DOHH2 (cell line): ENCODE results near the gene MAL.

Source experiments
- H3F3A ChIP-seq: fragments of 200-600 bp; sonication (generic), shearing (Covaris generic); 2 replicates; pipeline ENCODE4 v1.6.0; 2016; ENCODE audit warnings: antibody characterized with exemption, mild to moderate bottlenecking; ENCODE audit not compliant: control insufficient read depth, insufficient read depth
- H3K27ac ChIP-seq: fragments of 200-600 bp; sonication (generic); 2 replicates; pipeline ENCODE4 v1.5.1; 2014; ENCODE audit warnings: low read depth, mild to moderate bottlenecking, low read length, moderate library complexity
- H3K27me3 ChIP-seq: fragments of 200-600 bp; sonication (generic); 2 replicates; pipeline ENCODE4 v1.6.1; 2014; ENCODE audit warnings: mild to moderate bottlenecking, low read length, mixed read lengths; ENCODE audit not compliant: control insufficient read depth
- H3K36me3 ChIP-seq: fragments of 200-600 bp; sonication (generic); 2 replicates; pipeline ENCODE4 v1.6.1; 2014; ENCODE audit warnings: mild to moderate bottlenecking, low read length, moderate library complexity, mixed read lengths; ENCODE audit not compliant: control insufficient read depth
- H3K4me1 ChIP-seq: fragments of 200-600 bp; sonication (generic); 2 replicates; pipeline ENCODE4 v1.6.1; 2014; ENCODE audit warnings: mild to moderate bottlenecking, low read length, mixed read lengths; ENCODE audit not compliant: control insufficient read depth
- H3K4me2 ChIP-seq: fragments of 200-600 bp; sonication (generic); 2 replicates; pipeline ENCODE4 v1.6.0; 2014; ENCODE audit warnings: mild to moderate bottlenecking, low read length, moderate library complexity
- H3K4me3 ChIP-seq: fragments of 200-600 bp; sonication (generic); 2 replicates; pipeline ENCODE4 v1.5.1; 2014; ENCODE audit warnings: mild to moderate bottlenecking, low read length, mixed read lengths
- H3K79me2 ChIP-seq: fragments of 200-600 bp; sonication (generic); 2 replicates; pipeline ENCODE4 v1.6.1; 2014; ENCODE audit warnings: mild to moderate bottlenecking, low read length, mixed read lengths; ENCODE audit not compliant: control insufficient read depth
- H3K9me2 ChIP-seq: fragments of 200-600 bp; sonication (generic); replicated peaks from 2 replicates; pipeline ENCODE4 v1.6.1; 2014; ENCODE audit warnings: mild to moderate bottlenecking, low read length, mixed read lengths; ENCODE audit not compliant: control insufficient read depth
- H3K9me3 ChIP-seq: fragments of 200-600 bp; sonication (generic); 2 replicates; pipeline ENCODE4 v1.6.1; 2014; ENCODE audit warnings: antibody characterized with exemption, low read length, mixed read lengths; ENCODE audit not compliant: control insufficient read depth, insufficient read depth
- H4K20me1 ChIP-seq: fragments of 200-600 bp; sonication (generic); 2 replicates; pipeline ENCODE4 v1.6.0; 2014; ENCODE audit warnings: low read depth, mild to moderate bottlenecking, antibody characterized with exemption, low read length, moderate library complexity; ENCODE audit not compliant: control insufficient read depth, insufficient read depth
- CTCF ChIP-seq: fragments of 200-600 bp; sonication (generic); IDR thresholded peaks from one replicate; pipeline ENCODE4 v1.5.1; 2014; ENCODE audit warnings: antibody characterized with exemption, mild to moderate bottlenecking, low read depth, low read length; ENCODE audit not compliant: poor library complexity, severe bottlenecking
- EZH2phosphoT487 ChIP-seq: fragments of 200-600 bp; sonication (generic); IDR thresholded peaks from 2 replicates; pipeline ENCODE4 v1.6.1; 2017; ENCODE audit warnings: borderline replicate concordance, mild to moderate bottlenecking, antibody characterized with exemption, low read length, moderate library complexity, mixed read lengths

Gene MAL

DNA sequence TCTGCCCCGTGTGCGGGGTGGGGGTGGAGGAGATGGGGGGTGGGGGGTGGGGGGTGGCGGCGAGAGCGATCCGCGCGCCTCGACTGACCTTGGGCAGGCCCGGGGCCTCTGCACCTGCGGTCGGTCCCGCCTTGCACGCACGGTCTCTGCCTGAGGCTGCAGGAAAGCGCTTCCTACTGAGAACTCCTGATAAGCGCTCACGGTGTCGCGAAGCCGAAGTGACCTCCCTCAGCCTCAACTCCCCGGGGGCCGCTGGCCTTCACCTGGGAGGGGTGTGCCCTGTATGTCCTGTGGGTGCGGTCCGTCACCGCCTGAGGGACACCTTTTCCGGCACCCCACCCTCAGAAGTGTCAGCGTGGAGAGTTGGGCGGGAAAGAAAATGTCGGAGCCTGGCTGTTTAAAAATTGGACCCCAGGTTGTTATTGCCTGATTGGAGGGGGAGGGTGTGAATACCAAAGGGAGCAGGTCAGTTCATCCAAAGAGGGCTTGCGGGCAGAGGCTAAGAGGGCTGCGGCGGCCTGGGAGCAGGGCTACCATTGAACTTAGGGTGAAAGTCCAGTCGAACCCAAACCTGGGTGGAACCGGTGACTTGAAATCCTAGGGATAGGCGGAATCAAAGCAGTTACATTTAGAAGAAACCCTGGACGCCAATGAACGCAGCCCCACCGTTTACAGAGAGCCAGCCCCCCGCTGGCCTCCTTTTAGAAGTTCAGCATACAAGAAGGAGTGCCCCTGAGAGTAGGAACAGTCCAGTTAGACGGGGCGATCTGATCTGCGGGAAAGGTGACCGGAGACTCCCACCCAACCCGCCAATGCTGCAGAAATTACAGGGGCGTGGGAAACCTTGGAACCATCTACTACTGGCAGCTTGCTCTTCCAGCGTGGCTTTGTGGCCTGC lies 1.2 kb downstream of the MAL start:
- TF ChIP-seq CTCF (no peak), EZH2phosphoT487 (no peak)
- no peaks in the 10 kb centered on the region for H3K9me2 ChIP-seq
- no peaks in the 10 kb centered on the region for H3K79me2 ChIP-seq
- no peaks in the 10 kb centered on the region for H3K36me3 ChIP-seq
- H3K4me3 ChIP-seq, result no peak overlapping the region
- no peak overlapping the region for H3K4me2 ChIP-seq
- H3K27me3 ChIP-seq, result peaks cover 21% of the 10 kb centered on the region
- no peaks in the 10 kb centered on the region for H4K20me1 ChIP-seq
- H3K4me1 ChIP-seq, result peaks cover 4% of the 10 kb centered on the region
- H3F3A ChIP-seq, result no peaks in the 10 kb centered on the region
- no peaks in the 10 kb centered on the region for H3K9me3 ChIP-seq
- H3K27ac ChIP-seq, result no peak overlapping the region

- no peak overlapping the region for H3K4me2 ChIP-seq
- H3K9me2 ChIP-seq, result no peaks in the 10 kb centered on the region
- no peaks in the 10 kb centered on the region for H3K9me3 ChIP-seq
- H3K27me3 ChIP-seq, result peaks cover 21% of the 10 kb centered on the region
- H4K20me1 ChIP-seq, result no peaks in the 10 kb centered on the region
- no peaks in the 10 kb centered on the region for H3F3A ChIP-seq
- H3K79me2 ChIP-seq, result no peaks in the 10 kb centered on the region
- H3K4me3 ChIP-seq, result no peak overlapping the region
- no peak for TF ChIP-seq EZH2phosphoT487
- no peak for TF ChIP-seq CTCF
- no peak overlapping the region for H3K27ac ChIP-seq
- H3K36me3 ChIP-seq, result no peaks in the 10 kb centered on the region
- H3K4me1 ChIP-seq, result peaks cover 4% of the 10 kb centered on the region
These were observed 1.8 kb downstream of the MAL start for GRCh38 chr2:95027369-95027720.

DNA sequence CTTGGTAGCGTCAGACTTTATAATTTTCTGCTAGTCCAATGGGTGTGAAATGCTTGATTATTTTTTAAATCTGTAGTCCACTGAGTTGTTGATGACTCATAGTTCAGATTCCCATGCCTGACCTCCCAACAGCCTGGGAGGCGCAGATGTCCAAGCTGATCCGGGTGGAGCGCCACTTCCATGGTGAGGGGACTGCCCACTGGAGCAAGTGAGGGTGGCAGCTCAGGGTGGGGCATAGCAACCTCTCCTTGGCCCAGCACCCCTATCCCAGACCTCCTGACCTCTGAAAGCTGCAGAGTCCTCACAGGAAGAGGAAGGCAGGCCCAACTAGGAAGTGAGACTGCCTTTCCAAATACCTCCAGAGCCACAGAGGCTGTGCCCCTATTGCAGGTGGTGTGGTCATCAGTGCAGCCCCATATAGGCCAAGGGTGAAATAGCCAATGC lies 4.4 kb downstream of the MAL start:
- no peaks in the 10 kb centered on the region for H3K9me2 ChIP-seq
- no peak overlapping the region for H3K4me2 ChIP-seq
- H3K9me3 ChIP-seq, result no peaks in the 10 kb centered on the region
- no peak overlapping the region for H3K27ac ChIP-seq
- H3F3A ChIP-seq, result no peaks in the 10 kb centered on the region
- no peaks in the 10 kb centered on the region for H3K4me1 ChIP-seq
- no peaks in the 10 kb centered on the region for H4K20me1 ChIP-seq
- peaks cover 9% of the 10 kb centered on the region for H3K27me3 ChIP-seq
- no peak overlapping the region for H3K4me3 ChIP-seq
- no peak for TF ChIP-seq EZH2phosphoT487
- TF ChIP-seq CTCF, result no peak
- H3K79me2 ChIP-seq, result no peaks in the 10 kb centered on the region
- H3K36me3 ChIP-seq, result no peaks in the 10 kb centered on the region
